ENCODE results near the gene SLC9A8.

Gene SLC9A8

GRCh38 chr20:49899541-49900383 is 87.1 kb downstream of the SLC9A8 start:
- no peak for DNase-seq

- DNase-seq, result no peak
These were observed 89.0 kb downstream of the SLC9A8 start for GRCh38 chr20:49901588-49901987.

GRCh38 chr20:49904440-49905214 is 92.0 kb downstream of the SLC9A8 start:
- no peak for DNase-seq

- no peak for DNase-seq
These were observed 92.9 kb downstream of the SLC9A8 start for GRCh38 chr20:49905415-49906091.

- no peak for DNase-seq
These were observed 93.5 kb downstream of the SLC9A8 start for GRCh38 chr20:49906101-49906604.

- no peak for DNase-seq
These were observed 94.1 kb downstream of the SLC9A8 start for GRCh38 chr20:49906615-49907154.

- no peak for DNase-seq
These were observed 95.0 kb downstream of the SLC9A8 start for GRCh38 chr20:49907405-49908257.

- no peak for DNase-seq
These were observed 95.6 kb downstream of the SLC9A8 start for GRCh38 chr20:49908258-49908565.

- DNase-seq, result no peak
These were observed 97.1 kb downstream of the SLC9A8 start for GRCh38 chr20:49909499-49910339.

GRCh38 chr20:49910340-49910706 is 97.7 kb downstream of the SLC9A8 start:
- no peak for DNase-seq

GRCh38 chr20:49913399-49914047 is 100.9 kb downstream of the SLC9A8 start:
- DNase-seq, result no peak

GRCh38 chr20:49914310-49915117 is 101.9 kb downstream of the SLC9A8 start:
- peak; percentile 38 for DNase-seq

GRCh38 chr20:49915118-49915379 is 102.4 kb downstream of the SLC9A8 start:
- DNase-seq, result no peak

- DNase-seq, result peak; percentile 98
These were observed 102.9 kb downstream of the SLC9A8 start, which contains the start of gene SPATA2 for GRCh38 chr20:49915380-49916145. Gene SPATA2, minus strand, starts transcription at chr20:49915529. Its CDS starts 7,039 bp downstream, at chr20:49908490.

- DNase-seq, result no peak
These were observed 103.7 kb downstream of the SLC9A8 start for GRCh38 chr20:49916146-49917002.

GRCh38 chr20:49918446-49918845 is 105.8 kb downstream of the SLC9A8 start:
- no peak for DNase-seq

GRCh38 chr20:49919009-49919408 is 106.4 kb downstream of the SLC9A8 start:
- no peak for DNase-seq

GRCh38 chr20:49919461-49919860 is 106.8 kb downstream of the SLC9A8 start:
- DNase-seq, result peak; percentile 17
